Measurements from ENCODE around the gene PRRT1. TPM values are rescaled to one million over a fixed set of nuclear protein-coding genes. Genes with fewer than 3 reads are reported as not detected.

The PRRT1 gene
- total RNA-seq, 1 experiment from 2014 or later = 1.9 TPM

DNA sequence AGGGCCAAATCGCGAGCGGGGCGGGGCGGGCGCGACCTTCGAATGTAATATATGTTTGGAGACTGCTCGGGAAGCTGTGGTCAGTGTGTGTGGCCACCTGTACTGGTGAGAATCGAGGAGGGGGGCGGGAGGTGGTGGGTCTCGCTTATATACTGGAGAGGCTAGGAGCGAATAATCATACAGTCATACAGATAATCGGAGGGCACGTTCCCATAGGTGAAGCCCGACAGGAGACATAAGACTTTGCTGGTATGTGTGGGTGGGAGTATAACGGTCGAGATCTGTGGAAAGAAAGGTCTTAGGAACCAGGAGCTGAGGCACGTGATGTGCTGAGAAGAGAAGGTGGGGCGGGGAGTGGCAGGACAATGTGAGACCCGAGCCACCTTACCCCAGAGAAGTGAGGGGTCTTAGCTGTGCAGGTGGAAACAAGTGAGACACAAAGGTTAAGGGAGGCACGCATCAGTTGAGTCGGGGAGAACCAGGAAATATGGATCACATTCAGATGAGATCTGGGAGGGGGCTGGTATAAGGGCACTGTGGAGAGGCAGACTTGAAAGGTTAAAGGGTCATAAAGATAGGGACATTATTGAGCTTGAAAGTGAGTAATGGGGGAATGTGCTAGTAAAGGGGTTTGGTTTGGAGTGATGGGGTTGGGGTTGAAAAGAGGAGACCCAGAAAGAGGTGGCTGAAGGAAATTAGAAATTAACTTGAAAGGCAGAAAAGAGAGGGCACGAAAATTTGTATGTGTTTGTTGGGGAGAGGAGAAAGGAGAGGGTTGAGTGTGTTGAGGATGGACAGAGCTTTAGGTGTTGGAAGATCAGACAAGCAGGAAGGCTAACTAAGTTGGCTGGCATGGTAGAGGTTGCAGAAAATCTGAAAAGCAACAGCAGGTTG, 27.1 kb upstream of the PRRT1 start:
- peaks cover 7% of the 10 kb centered on the region for H3K4me1 ChIP-seq (ENCODE audit: insufficient read depth, low read length)
- peaks cover 35% of the 10 kb centered on the region in 2 experiments for H3K4me1 Mint-ChIP-seq
- H4K20me1 ChIP-seq (ENCODE audit: control insufficient read depth, insufficient read depth, insufficient read length) = no peaks in the 10 kb centered on the region
- 100% methylated on average over 1 of the region's 24 CpGs for WGBS (ENCODE audit: extremely low coverage, insufficient read length, low lambda C conversion rate)
- H2BK12ac ChIP-seq (ENCODE audit: insufficient read length, low read depth, low read length) = no peak overlapping the region
- H2BK15ac ChIP-seq (ENCODE audit: low read depth, low read length) = no peak overlapping the region
- no peak overlapping the region for H3K56ac ChIP-seq (ENCODE audit: insufficient read length, low read depth, low read length)
- H2AK5ac ChIP-seq (ENCODE audit: insufficient read length, low read length) = no peak overlapping the region
- H2BK120ac ChIP-seq (ENCODE audit: low read depth, low read length, poor library complexity, severe bottlenecking) = no peak overlapping the region
- H3K14ac ChIP-seq (ENCODE audit: insufficient read depth, low read length) = peak overlapping the region; percentile 29; the same call in 1 of the 2 replicates
- no peak overlapping the region for H4K5ac ChIP-seq (ENCODE audit: insufficient read length, low read depth, low read length)
- no peak overlapping the region for H4K91ac ChIP-seq (ENCODE audit: insufficient read length, low read depth, low read length)
- H3K36me3 Mint-ChIP-seq (ENCODE audit: insufficient read depth in 1 of 3, low read depth in 3 of 3) = peaks cover 22 to 51% (median 43%) of the 10 kb centered on the region in 3 experiments
- TF ChIP-seq, protein P1, sequence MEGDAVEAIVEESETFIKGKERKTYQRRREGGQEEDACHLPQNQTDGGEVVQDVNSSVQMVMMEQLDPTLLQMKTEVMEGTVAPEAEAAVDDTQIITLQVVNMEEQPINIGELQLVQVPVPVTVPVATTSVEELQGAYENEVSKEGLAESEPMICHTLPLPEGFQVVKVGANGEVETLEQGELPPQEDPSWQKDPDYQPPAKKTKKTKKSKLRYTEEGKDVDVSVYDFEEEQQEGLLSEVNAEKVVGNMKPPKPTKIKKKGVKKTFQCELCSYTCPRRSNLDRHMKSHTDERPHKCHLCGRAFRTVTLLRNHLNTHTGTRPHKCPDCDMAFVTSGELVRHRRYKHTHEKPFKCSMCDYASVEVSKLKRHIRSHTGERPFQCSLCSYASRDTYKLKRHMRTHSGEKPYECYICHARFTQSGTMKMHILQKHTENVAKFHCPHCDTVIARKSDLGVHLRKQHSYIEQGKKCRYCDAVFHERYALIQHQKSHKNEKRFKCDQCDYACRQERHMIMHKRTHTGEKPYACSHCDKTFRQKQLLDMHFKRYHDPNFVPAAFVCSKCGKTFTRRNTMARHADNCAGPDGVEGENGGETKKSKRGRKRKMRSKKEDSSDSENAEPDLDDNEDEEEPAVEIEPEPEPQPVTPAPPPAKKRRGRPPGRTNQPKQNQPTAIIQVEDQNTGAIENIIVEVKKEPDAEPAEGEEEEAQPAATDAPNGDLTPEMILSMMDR (conservative IDR thresholded peaks at IDR 0.05) = no peak
- H3K79me2 ChIP-seq (ENCODE audit: insufficient read depth, low read length) = peaks cover 19% of the 10 kb centered on the region; the same call in 1 of the 2 replicates
- no peaks in the 10 kb centered on the region for H3K79me1 ChIP-seq (ENCODE audit: insufficient read depth, low read depth, low read length, poor library complexity, severe bottlenecking)
- H3K27me3 Mint-ChIP-seq (ENCODE audit: low read depth) = no peaks in the 10 kb centered on the region; the same call in 1 of the 2 replicates
- no peak overlapping the region for H3T11ph ChIP-seq (ENCODE audit: low read length)
- H3K4ac ChIP-seq (ENCODE audit: low read depth, low read length) = no peak overlapping the region
- peak overlapping the region; percentile 83 to 86 for H3K4me3 Mint-ChIP-seq
- H2BK20ac ChIP-seq (ENCODE audit: low read depth, low read length, poor library complexity, severe bottlenecking) = no peak overlapping the region
- no peak overlapping the region for H4K8ac ChIP-seq (replicated peaks; ENCODE audit: insufficient read length, low read depth, low read length)
- no peaks in the 10 kb centered on the region for H3K27me3 ChIP-seq (ENCODE audit: insufficient read depth, low read length)
- no peak for DNase-seq
- H3K9me3 Mint-ChIP-seq = no peaks in the 10 kb centered on the region; a peak in 1 of 5 replicates
- no peak overlapping the region for H2AFZ ChIP-seq (ENCODE audit: low read length)
- H3K4me2 ChIP-seq (ENCODE audit: insufficient read depth, insufficient read length, low read length) = peak overlapping the region; percentile 83
- no peak overlapping the region for H2BK5ac ChIP-seq (ENCODE audit: insufficient read length, low read length)
- no peak overlapping the region for H3K27ac ChIP-seq (ENCODE audit: insufficient read length, low read depth, low read length)
- H3K23me2 ChIP-seq (ENCODE audit: insufficient read length, low read depth, low read length, poor library complexity, severe bottlenecking) = peaks cover 22% of the 10 kb centered on the region
- H3K23ac ChIP-seq (ENCODE audit: insufficient read length, low read depth, low read length) = no peak overlapping the region
- no peak overlapping the region for H3K18ac ChIP-seq (ENCODE audit: insufficient read length, low read depth, low read length)
- H3K9me3 ChIP-seq (ENCODE audit: control insufficient read depth, low read depth, low read length) = no peaks in the 10 kb centered on the region
- peak overlapping the region; percentile 98 for H3K27ac Mint-ChIP-seq
- H3K9ac ChIP-seq (ENCODE audit: extremely low read depth, insufficient read length, low read length) = peak overlapping the region; percentile 66

Data from H9 (cell line).